Activated T-cell treated with anti-CD3 and anti-CD28 coated beads, Interleukin-2, amount 50 U/mL, for 72 hours (primary cell): ENCODE results near the gene STK16. TPM values are rescaled to one million over a fixed set of nuclear protein-coding genes. Genes with fewer than 3 reads are reported as not detected.

Experiments used
- ATAC-seq, 2 donors: fragments of 150-1000 bp; cut with Tn5 transposase; replicated peaks in 1 of 2; 2 replicates each; pipeline ENCODE4 v1.10.0; 2021; ENCODE audit warnings: moderate library complexity in 2 of 2, mild to moderate bottlenecking in 1 of 2
- DNase-seq, 2 donors: peaks; one replicate each; pipeline ENCODE4 v3.0.0; 2021 to 2022; ENCODE audit warnings: mixed read lengths in 1 of 2
- H3K27ac Mint-ChIP-seq: one replicate; pipeline ENCODE4 v1.8.0; 2022; ENCODE audit warnings: mild to moderate bottlenecking, moderate library complexity, mixed read lengths
- H3K27me3 Mint-ChIP-seq: one replicate; pipeline ENCODE4 v1.8.0; 2022; ENCODE audit warnings: low read depth, mixed read lengths
- H3K36me3 Mint-ChIP-seq, 2 donors: one replicate each; pipeline ENCODE4 v1.8.0; 2022; ENCODE audit warnings: mixed read lengths in 2 of 2, mild to moderate bottlenecking in 1 of 2; ENCODE audit not compliant: insufficient read depth in 2 of 2
- H3K4me1 Mint-ChIP-seq: one replicate; pipeline ENCODE4 v1.8.0; 2022; ENCODE audit warnings: low read depth, mixed read lengths
- H3K4me3 Mint-ChIP-seq, 2 donors: one replicate each; pipeline ENCODE4 v1.8.0; 2022; ENCODE audit warnings: mild to moderate bottlenecking in 2 of 2, mixed read lengths in 2 of 2, moderate library complexity in 2 of 2
- H3K9me3 Mint-ChIP-seq, 2 donors: one replicate each; pipeline ENCODE4 v1.8.0; 2022; ENCODE audit warnings: mixed read lengths in 2 of 2
- total RNA-seq, 2 donors: library from RNA; stranded (reverse); gene quantifications; one replicate each; pipeline ENCODE4 v1.2.3, GENCODE V29; 2022

The STK16 gene
- total RNA-seq, 2 donors from 2014 or later, result 36.8 to 46.0 TPM

GRCh38 chr2:219207884-219208740, 37.2 kb upstream of the STK16 start:
- H3K4me3 Mint-ChIP-seq, result peak overlapping the region; percentile 79 to 83
- H3K36me3 Mint-ChIP-seq, result peaks cover 1 to 7% of the 10 kb centered on the region in 2 donors
- peaks cover 52% of the 10 kb centered on the region for H3K4me1 Mint-ChIP-seq
- H3K27ac Mint-ChIP-seq, result peak overlapping the region; percentile 9
- H3K27me3 Mint-ChIP-seq, result no peaks in the 10 kb centered on the region
- DNase-seq, result no peak
- no peak for ATAC-seq
- H3K9me3 Mint-ChIP-seq, result peaks cover 0 to 3% of the 10 kb centered on the region in 2 donors

GRCh38 chr2:219209236-219210195, 35.8 kb upstream of the STK16 start:
- no peak for DNase-seq
- H3K4me3 Mint-ChIP-seq, result no peak overlapping the region
- no peak for ATAC-seq
- H3K27ac Mint-ChIP-seq, result peak overlapping the region; percentile 74
- peaks cover 3 to 4% of the 10 kb centered on the region in 2 donors for H3K36me3 Mint-ChIP-seq
- H3K27me3 Mint-ChIP-seq, result no peaks in the 10 kb centered on the region
- peaks cover 0 to under 1% of the 10 kb centered on the region in 2 donors for H3K9me3 Mint-ChIP-seq
- peaks cover 52% of the 10 kb centered on the region for H3K4me1 Mint-ChIP-seq

- Mint-ChIP-seq H3K9me3 (no peaks in the 10 kb centered on the region), H3K27ac (peak overlapping the region; percentile 74), H3K27me3 (no peaks in the 10 kb centered on the region), H3K4me3 (no peak overlapping the region), H3K36me3 (peaks cover 3% of the 10 kb centered on the region in 2 donors), H3K4me1 (peaks cover 49% of the 10 kb centered on the region)
- DNase-seq (no peak), ATAC-seq (no peak)
These were observed 34.9 kb upstream of the STK16 start for GRCh38 chr2:219210196-219210885.

GRCh38 chr2:219210886-219211362, 34.4 kb upstream of the STK16 start:
- Mint-ChIP-seq H3K27me3 (no peaks in the 10 kb centered on the region), H3K36me3 (peaks cover 3% of the 10 kb centered on the region in 2 donors), H3K4me1 (peaks cover 47% of the 10 kb centered on the region), H3K27ac (peak overlapping the region; percentile 89), H3K4me3 (peak overlapping the region in 1 of 2 donors; percentile 51), H3K9me3 (no peaks in the 10 kb centered on the region)
- ATAC-seq (no peak), DNase-seq (no peak)

GRCh38 chr2:219213026-219213415, 32.3 kb upstream of the STK16 start:
- H3K36me3 Mint-ChIP-seq, result peaks cover 3% of the 10 kb centered on the region in 2 donors
- H3K4me3 Mint-ChIP-seq, result no peak overlapping the region
- no peak for ATAC-seq
- H3K9me3 Mint-ChIP-seq, result no peaks in the 10 kb centered on the region
- H3K4me1 Mint-ChIP-seq, result peaks cover 49% of the 10 kb centered on the region
- no peak for DNase-seq
- no peaks in the 10 kb centered on the region for H3K27me3 Mint-ChIP-seq
- H3K27ac Mint-ChIP-seq, result no peak overlapping the region

- Mint-ChIP-seq H3K27ac (no peak overlapping the region), H3K4me1 (peaks cover 46% of the 10 kb centered on the region)
- no peak for DNase-seq
These were observed 31.7 kb upstream of the STK16 start for GRCh38 chr2:219213486-219214071.

GRCh38 chr2:219214141-219214540, 31.1 kb upstream of the STK16 start:
- no peak overlapping the region for H3K27ac Mint-ChIP-seq
- peaks cover 41% of the 10 kb centered on the region for H3K4me1 Mint-ChIP-seq
- ATAC-seq (no peak), DNase-seq (no peak)
- no peaks in the 10 kb centered on the region for H3K27me3 Mint-ChIP-seq
- no peak overlapping the region for H3K4me3 Mint-ChIP-seq
- peaks cover 3% of the 10 kb centered on the region in 2 donors for H3K36me3 Mint-ChIP-seq
- no peaks in the 10 kb centered on the region for H3K9me3 Mint-ChIP-seq

More at GRCh38 chr2:219213486-219214071, 31.7 kb upstream of the STK16 start:
- H3K9me3 Mint-ChIP-seq, result no peaks in the 10 kb centered on the region
- ATAC-seq, result no peak
- no peaks in the 10 kb centered on the region for H3K27me3 Mint-ChIP-seq
- H3K36me3 Mint-ChIP-seq, result peaks cover 3% of the 10 kb centered on the region in 2 donors
- H3K4me3 Mint-ChIP-seq, result no peak overlapping the region

GRCh38 chr2:219214786-219215185, 30.5 kb upstream of the STK16 start:
- H3K9me3 Mint-ChIP-seq, result no peaks in the 10 kb centered on the region

GRCh38 chr2:219215871-219216534, 29.3 kb upstream of the STK16 start:
- Mint-ChIP-seq H3K9me3 (no peaks in the 10 kb centered on the region), H3K4me3 (no peak overlapping the region), H3K4me1 (peaks cover 30% of the 10 kb centered on the region), H3K36me3 (peaks cover 2 to 3% of the 10 kb centered on the region in 2 donors), H3K27ac (no peak overlapping the region), H3K27me3 (no peaks in the 10 kb centered on the region)
- DNase-seq (no peak), ATAC-seq (no peak)

More at GRCh38 chr2:219214786-219215185, 30.5 kb upstream of the STK16 start:
- ATAC-seq (no peak), DNase-seq (no peak)
- Mint-ChIP-seq H3K36me3 (peaks cover 3% of the 10 kb centered on the region in 2 donors), H3K27me3 (no peaks in the 10 kb centered on the region), H3K27ac (no peak overlapping the region), H3K4me3 (no peak overlapping the region), H3K4me1 (peaks cover 34% of the 10 kb centered on the region)

GRCh38 chr2:219216535-219216915, 28.8 kb upstream of the STK16 start:
- peaks cover 5% of the 10 kb centered on the region in 2 donors for H3K36me3 Mint-ChIP-seq
- H3K4me1 Mint-ChIP-seq, result peaks cover 25% of the 10 kb centered on the region

GRCh38 chr2:219218217-219218731, 27.0 kb upstream of the STK16 start:
- H3K4me1 Mint-ChIP-seq, result peaks cover 15% of the 10 kb centered on the region
- peak overlapping the region; percentile 77 for H3K27ac Mint-ChIP-seq
- ATAC-seq (peak; percentile 38 to 40), DNase-seq (no peak)
- peaks cover 6 to 7% of the 10 kb centered on the region in 2 donors for H3K36me3 Mint-ChIP-seq
- H3K27me3 Mint-ChIP-seq, result no peaks in the 10 kb centered on the region
- H3K9me3 Mint-ChIP-seq, result no peaks in the 10 kb centered on the region
- H3K4me3 Mint-ChIP-seq, result peak overlapping the region; percentile 86 to 89

More at GRCh38 chr2:219216535-219216915, 28.8 kb upstream of the STK16 start:
- no peak for DNase-seq
- H3K27ac Mint-ChIP-seq, result peak overlapping the region; percentile 61
- H3K27me3 Mint-ChIP-seq, result no peaks in the 10 kb centered on the region
- peak overlapping the region in 1 of 2 donors; percentile 38 for H3K4me3 Mint-ChIP-seq
- no peak for ATAC-seq
- H3K9me3 Mint-ChIP-seq, result no peaks in the 10 kb centered on the region
